Tongue (tissue), 2 donors: ENCODE data around the gene FOXM1. TPM values are rescaled to one million over a fixed set of nuclear protein-coding genes. Genes with fewer than 3 reads are reported as not detected.

Experiments used
- DNase-seq: peaks from one replicate; pipeline ENCODE4 v3.0.0-alpha.2; 2015
- total RNA-seq: library from RNA; depleted of rRNA; stranded (reverse); fragments of >200 nt; gene quantifications from one replicate; pipeline ENCODE4 v1.2.3, GENCODE V29; 2014

Gene FOXM1
- total RNA-seq, 1 donor from 2014 or later, result 6.8 TPM

DNA sequence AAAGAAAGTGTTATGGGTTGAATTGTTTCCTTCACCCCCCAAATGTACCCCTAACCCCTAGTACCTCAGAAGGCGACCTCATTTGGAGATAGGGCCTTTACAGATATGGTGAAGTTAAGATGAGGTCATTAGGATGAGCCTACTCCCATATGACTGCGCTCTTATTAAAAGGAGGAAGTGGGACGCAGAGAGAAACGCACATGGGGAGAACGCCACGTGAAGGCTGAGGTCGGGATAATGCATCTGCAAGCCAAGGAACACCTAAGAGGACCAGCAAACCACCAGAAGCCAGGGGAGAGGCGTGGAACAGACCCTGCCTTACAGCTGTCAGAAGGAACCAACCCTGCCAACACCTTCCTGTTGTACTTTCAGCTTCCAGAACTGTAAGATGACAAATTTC lies 40.4 kb downstream of the FOXM1 start:
- DNase-seq, result no peak

GRCh38 chr12:2835691-2836403 lies 41.1 kb downstream of the FOXM1 start:
- DNase-seq, result no peak

- DNase-seq, result peak; percentile 95
Measured at GRCh38 chr12:2834581-2835491, 42.1 kb downstream of the FOXM1 start, which contains the start of gene NRIP2. NRIP2 (minus strand) TSS chr12:2835035; CDS start chr12:2834983, 52 bp downstream.

- no peak for DNase-seq
Measured at GRCh38 chr12:2833810-2834209, 43.2 kb downstream of the FOXM1 start.

DNA sequence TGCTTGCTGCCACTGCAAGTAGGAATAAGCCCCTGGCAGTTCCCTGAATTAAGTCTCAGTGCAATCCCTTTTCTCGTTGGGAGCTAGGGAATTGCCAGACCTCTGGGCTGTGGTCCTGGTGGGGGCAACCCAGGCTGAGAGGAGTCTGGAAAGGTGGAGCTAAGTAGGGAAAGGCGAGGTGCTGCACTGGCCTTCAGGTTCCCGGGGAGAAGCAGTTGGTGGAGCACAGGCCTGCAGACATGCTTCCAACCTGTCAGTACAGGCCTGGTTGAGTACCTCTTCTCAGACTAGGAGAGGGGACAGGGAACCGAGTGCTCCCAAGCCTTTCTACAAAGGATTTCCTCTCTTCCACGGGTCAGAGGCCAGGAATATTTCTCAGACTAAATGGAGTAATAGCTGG lies 43.6 kb downstream of the FOXM1 start:
- no peak for DNase-seq

GRCh38 chr12:2832550-2833127 lies 44.3 kb downstream of the FOXM1 start:
- DNase-seq, result no peak

- DNase-seq, result no peak
Measured at GRCh38 chr12:2829275-2829674, 47.7 kb downstream of the FOXM1 start.

DNA sequence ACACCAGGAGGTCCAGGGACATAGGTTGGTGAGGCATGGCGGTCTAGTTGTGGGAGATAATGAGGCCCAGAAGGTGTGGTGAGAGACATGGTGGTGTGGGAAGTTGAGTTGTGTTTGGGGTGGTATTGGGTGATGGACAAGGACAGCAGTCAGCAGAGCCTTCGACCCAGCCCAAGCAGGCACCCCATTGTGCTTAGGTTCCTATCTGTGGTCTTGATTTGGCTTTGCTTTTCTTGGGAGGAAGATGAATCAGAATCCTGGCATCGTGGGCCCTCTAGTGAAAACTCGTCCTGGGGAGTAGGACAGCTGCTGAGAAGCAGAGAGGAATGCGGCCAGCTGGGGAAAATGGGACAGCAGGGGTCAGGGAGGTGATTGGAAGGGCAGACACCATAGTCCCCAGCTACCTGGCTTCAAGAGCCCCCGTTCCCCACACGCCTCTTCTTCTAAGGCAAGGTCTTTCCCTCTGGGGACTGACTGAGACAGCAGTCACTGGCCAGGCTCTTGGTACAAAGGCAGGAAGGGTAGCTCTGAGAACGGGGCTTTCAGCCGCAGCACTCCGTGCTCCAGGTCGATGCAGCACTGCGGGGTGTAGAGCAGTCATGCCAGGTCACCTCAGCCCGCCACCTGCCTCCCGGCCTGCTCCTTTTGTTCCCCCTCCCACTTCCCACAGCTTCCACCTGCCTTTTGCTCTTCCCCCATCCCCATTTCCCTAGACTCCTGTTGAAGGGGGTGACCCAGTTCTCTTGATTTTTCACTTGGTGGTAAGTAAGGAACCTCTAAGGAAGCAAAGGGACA lies 50.1 kb downstream of the FOXM1 start:
- no peak for DNase-seq

DNA sequence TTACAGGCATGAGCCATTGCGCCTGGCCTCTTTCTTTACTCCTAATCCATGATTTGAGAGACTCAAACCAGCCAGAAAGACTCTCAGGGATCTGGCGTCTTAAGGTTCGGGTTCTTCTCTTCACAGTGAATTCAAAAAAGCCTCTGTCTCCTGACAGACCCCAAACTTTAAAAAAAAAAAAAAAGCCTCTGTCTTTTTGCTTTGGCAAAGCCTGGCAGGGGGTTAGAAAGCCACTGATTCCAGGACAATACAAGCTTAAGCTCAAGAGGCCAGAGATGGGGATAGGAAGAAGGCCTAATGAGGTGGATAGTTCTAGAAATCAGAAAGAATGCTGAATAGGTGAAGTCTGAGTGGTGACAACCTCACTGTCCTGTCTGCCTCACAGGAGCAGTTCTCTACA lies 50.9 kb downstream of the FOXM1 start:
- no peak for DNase-seq

GRCh38 chr12:2825132-2825531 lies 51.8 kb downstream of the FOXM1 start:
- DNase-seq, result no peak

DNA sequence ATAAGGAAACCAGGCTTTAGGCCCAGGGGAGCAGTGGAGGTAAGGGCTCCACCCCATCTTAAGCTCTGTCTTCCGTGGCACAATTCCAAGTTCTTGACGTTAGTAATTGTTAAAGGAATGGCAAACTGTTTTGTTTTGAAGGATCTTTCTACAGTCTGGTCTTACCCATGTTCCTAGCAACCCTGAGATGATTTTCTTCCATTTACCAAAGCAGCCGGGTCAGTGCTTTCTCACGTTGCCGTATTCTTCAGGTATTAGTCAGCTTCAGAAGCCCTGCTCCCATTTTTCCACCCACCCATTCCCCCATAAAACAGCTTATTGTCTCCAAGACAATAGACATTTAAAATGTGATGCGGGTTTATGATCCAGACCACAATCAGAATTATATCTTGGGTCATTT lies 52.4 kb downstream of the FOXM1 start:
- DNase-seq, result no peak

- no peak for DNase-seq
Measured at GRCh38 chr12:2823483-2823882, 53.5 kb downstream of the FOXM1 start.

DNA sequence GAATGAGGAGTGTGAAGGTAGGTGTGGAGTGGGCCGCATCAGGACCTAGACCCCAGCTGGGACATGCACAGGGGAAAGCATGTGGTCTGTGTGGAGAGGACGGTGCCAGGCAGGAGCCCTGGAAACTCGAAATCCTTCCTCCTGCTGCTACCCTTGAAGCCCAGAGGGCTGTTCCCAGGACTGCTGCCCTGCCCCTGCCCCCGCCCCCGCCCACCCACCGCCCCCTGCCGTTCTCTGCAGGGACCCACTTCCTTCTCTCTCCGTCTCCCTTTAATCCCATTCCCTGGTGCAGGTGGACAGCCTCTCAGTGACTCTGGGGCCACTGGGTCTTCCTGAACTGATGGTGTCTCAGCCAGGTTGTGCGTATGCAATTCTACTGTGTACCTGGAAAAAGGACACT lies 56.5 kb downstream of the FOXM1 start:
- no peak for DNase-seq

GRCh38 chr12:2819810-2820209 lies 57.2 kb downstream of the FOXM1 start:
- no peak for DNase-seq

- DNase-seq, result peak; percentile 75
Measured at GRCh38 chr12:2813214-2814185, 63.5 kb downstream of the FOXM1 start.

GRCh38 chr12:2812290-2813213 lies 64.4 kb downstream of the FOXM1 start, which contains the start of gene ITFG2:
ITFG2 (plus strand) TSS chr12:2812668; CDS start chr12:2812761, 93 bp downstream.
- peak; percentile 100 for DNase-seq

- DNase-seq, result peak; percentile 38
Measured at GRCh38 chr12:2811801-2812200, 65.2 kb downstream of the FOXM1 start.
